ENCODE results near the gene OVAAL.
A peak's percentile ranks its signal among the peaks of the same experiment; 100 is the strongest.
"Not testable (repeated sequence)": the region's sequence is repeated elsewhere in the genome, so short reads cannot be mapped to it uniquely, and the experiment has no call there.

The OVAAL gene

GRCh38 chr1:180551997-180552396 lies 6.8 kb upstream of the OVAAL start (continued):
- TF ChIP-seq ZNF391 (tag by site-specific recombination; IDR thresholded peaks at IDR 0.05; ENCODE audit: borderline replicate concordance, low read depth): no peak
- no peak for TF ChIP-seq ZNF239 (tag by site-specific recombination; IDR thresholded peaks at IDR 0.05)
- no peak for TF ChIP-seq ZNF138 (tag by site-specific recombination; IDR thresholded peaks at IDR 0.05; ENCODE audit: borderline replicate concordance)
- no peak for TF ChIP-seq KLF10 (tag by site-specific recombination; IDR thresholded peaks at IDR 0.05)
- no peak for TF ChIP-seq ZFP37 (tag by site-specific recombination; IDR thresholded peaks at IDR 0.05)

- H3K36me3 ChIP-seq (ENCODE audit: control insufficient read depth in 2 of 2, insufficient read depth in 1 of 2, low read length in 2 of 2); POLR2A ChIA-PET; H3K4me1 ChIP-seq (ENCODE audit: control insufficient read depth, insufficient read depth, low read length); H3K27ac ChIP-seq (ENCODE audit: extremely low read depth, low read depth, low read length); H3K9me3 ChIP-seq (ENCODE audit: control insufficient read depth, insufficient read depth, low read depth, low read length); H3K4me3 ChIP-seq (ENCODE audit: low read depth, low read length): not testable (repeated sequence)
- CTCF ChIA-PET: interaction anchor here (0.6 to 1.3 kb wide), 2 partner anchors 309 to 324 kb away, joined by 3 to 4 read pairs; no protein-coding TSS in a partner anchor
- TF ChIP-seq ZNF394 (tag by site-specific recombination; IDR thresholded peaks at IDR 0.05; ENCODE audit: borderline replicate concordance) (peak; percentile 65; the same call in 1 of the 2 replicates), ZBTB8A (tag by site-specific recombination; IDR thresholded peaks at IDR 0.05) (0 out of 2 replicates have a peak, but pooled peaks have one; percentile 26), ZNF623 (tag by site-specific recombination; IDR thresholded peaks at IDR 0.05) (peak; percentile 28; the same call in 1 of the 2 replicates), ZNF518A (tag by site-specific recombination; conservative IDR thresholded peaks at IDR 0.05; ENCODE audit: low read depth) (peak; percentile 66; the same call in 1 of the 2 replicates), ZBTB11 (tag by site-specific recombination; conservative IDR thresholded peaks at IDR 0.05; ENCODE audit: low read depth) (peak; percentile 46), ZNF426 (tag by site-specific recombination; IDR thresholded peaks at IDR 0.05) (peak; percentile 44), ZNF555 (tag by site-specific recombination; conservative IDR thresholded peaks at IDR 0.05) (peak; percentile 41)
Observed at GRCh38 chr1:180553046-180553445, 5.7 kb upstream of the OVAAL start.

GRCh38 chr1:180555411-180555810 lies 3.4 kb upstream of the OVAAL start:
- TF ChIP-seq KLF7 (tag by site-specific recombination; IDR thresholded peaks at IDR 0.05; ENCODE audit: borderline replicate concordance) (no peak), SCRT2 (tag by site-specific recombination; IDR thresholded peaks at IDR 0.05) (peak; percentile 35; the same call in 1 of the 2 replicates)
- CTCF ChIA-PET: no interaction called here
- H3K9me3 ChIP-seq (ENCODE audit: control insufficient read depth, insufficient read depth, low read depth, low read length): no peaks in the 10 kb centered on the region
- no peak overlapping the region for H3K27ac ChIP-seq (ENCODE audit: extremely low read depth, low read depth, low read length)
- POLR2A ChIA-PET: no interaction called here
- H3K4me3 ChIP-seq (ENCODE audit: low read depth, low read length): no peak overlapping the region
- no peaks in the 10 kb centered on the region for H3K4me1 ChIP-seq (ENCODE audit: control insufficient read depth, insufficient read depth, low read length)
- H3K36me3 ChIP-seq (ENCODE audit: control insufficient read depth in 2 of 2, insufficient read depth in 1 of 2, low read length in 2 of 2): no peaks in the 10 kb centered on the region
